Measurements from ENCODE around the gene PARD6B. TPM values are rescaled to one million over a fixed set of nuclear protein-coding genes. Genes with fewer than 3 reads are reported as not detected.

PARD6B gene
- total RNA-seq, 2 donors from 2014 or later, result 8.3 to 14.4 TPM

DNA sequence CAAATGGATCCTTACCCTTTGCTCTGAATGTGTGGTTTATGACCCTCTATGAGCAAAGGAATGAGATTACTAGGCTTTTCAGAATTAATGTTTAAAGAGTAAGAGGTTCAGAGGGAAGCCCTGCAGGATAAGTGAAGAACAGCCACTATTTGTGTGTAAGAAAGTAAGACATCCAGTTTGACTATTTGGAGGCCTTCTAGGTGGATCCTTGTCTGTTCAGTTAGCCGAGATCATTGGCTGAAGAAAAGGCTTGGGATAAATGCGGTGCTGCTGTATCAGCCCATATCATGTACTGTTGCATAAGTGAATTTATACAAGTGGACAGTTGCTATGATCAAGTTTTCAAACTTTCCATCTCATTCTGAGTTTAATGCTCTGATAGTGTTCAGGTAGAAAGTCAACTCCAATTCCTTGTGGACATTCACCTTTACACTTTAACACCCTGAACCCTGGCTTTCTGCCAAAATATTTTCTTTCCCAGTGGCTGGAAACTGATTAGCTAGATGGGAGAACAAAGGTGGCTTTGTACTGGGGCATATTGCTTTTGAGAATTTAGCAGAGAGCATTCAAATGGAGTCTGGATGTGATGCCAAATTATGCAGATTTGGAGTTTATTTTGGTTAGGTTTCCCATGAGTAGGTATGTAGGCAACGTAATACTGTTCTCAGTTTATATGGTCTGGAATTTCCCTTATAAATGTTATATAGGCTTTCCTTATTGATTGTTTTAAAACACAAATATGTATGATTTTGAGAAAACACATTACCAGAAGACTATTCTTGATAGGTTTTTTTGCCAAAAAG is 15.0 kb downstream of the PARD6B start:
- H3K4me3 ChIP-seq, result no peak overlapping the region
- no peak for DNase-seq (ENCODE audit: low spot score)
- peaks cover 3% of the 10 kb centered on the region for H3K4me1 ChIP-seq (replicated peaks)
- H3K36me3 ChIP-seq, result no peaks in the 10 kb centered on the region
- intact Hi-C loops (cut with DNase I), result loop anchor here (10.0 kb wide), 1 partner anchor 272 kb away; no protein-coding TSS in a partner anchor
- no peaks in the 10 kb centered on the region for H3K9me3 ChIP-seq
- no peak for TF ChIP-seq POLR2AphosphoS5 (IDR thresholded peaks at IDR 0.05)
- TF ChIP-seq, protein P1, sequence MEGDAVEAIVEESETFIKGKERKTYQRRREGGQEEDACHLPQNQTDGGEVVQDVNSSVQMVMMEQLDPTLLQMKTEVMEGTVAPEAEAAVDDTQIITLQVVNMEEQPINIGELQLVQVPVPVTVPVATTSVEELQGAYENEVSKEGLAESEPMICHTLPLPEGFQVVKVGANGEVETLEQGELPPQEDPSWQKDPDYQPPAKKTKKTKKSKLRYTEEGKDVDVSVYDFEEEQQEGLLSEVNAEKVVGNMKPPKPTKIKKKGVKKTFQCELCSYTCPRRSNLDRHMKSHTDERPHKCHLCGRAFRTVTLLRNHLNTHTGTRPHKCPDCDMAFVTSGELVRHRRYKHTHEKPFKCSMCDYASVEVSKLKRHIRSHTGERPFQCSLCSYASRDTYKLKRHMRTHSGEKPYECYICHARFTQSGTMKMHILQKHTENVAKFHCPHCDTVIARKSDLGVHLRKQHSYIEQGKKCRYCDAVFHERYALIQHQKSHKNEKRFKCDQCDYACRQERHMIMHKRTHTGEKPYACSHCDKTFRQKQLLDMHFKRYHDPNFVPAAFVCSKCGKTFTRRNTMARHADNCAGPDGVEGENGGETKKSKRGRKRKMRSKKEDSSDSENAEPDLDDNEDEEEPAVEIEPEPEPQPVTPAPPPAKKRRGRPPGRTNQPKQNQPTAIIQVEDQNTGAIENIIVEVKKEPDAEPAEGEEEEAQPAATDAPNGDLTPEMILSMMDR (IDR thresholded peaks at IDR 0.05), result no peak
- TF ChIP-seq POLR2A (IDR thresholded peaks at IDR 0.05), result no peak
- H3K27me3 ChIP-seq (replicated peaks; ENCODE audit: insufficient read depth), result no peaks in the 10 kb centered on the region
- WGBS, result 60% methylated on average over 3 of the region's 3 CpGs
- H3K27ac ChIP-seq, result peak overlapping the region in 1 of 2 donors; percentile 1

GRCh38 chr20:50747275-50747674 is 15.9 kb downstream of the PARD6B start:
- Histone ChIP-seq H3K4me1 (replicated peaks) (peaks cover 3% of the 10 kb centered on the region), H3K36me3 (no peaks in the 10 kb centered on the region), H3K9me3 (no peaks in the 10 kb centered on the region), H3K27ac (peak overlapping the region in 1 of 2 donors; percentile 1), H3K27me3 (replicated peaks; ENCODE audit: insufficient read depth) (no peaks in the 10 kb centered on the region), H3K4me3 (no peak overlapping the region)
- no peak for TF ChIP-seq POLR2A (IDR thresholded peaks at IDR 0.05)
- TF ChIP-seq POLR2AphosphoS5 (IDR thresholded peaks at IDR 0.05), result no peak
- TF ChIP-seq, protein P1 (IDR thresholded peaks at IDR 0.05), result no peak
- DNase-seq (ENCODE audit: low spot score), result no peak
- intact Hi-C loops (cut with DNase I), result loop anchor here (10.0 kb wide), 1 partner anchor 272 kb away; no protein-coding TSS in a partner anchor
- WGBS, result 85% methylated on average over 2 of the region's 2 CpGs

DNA sequence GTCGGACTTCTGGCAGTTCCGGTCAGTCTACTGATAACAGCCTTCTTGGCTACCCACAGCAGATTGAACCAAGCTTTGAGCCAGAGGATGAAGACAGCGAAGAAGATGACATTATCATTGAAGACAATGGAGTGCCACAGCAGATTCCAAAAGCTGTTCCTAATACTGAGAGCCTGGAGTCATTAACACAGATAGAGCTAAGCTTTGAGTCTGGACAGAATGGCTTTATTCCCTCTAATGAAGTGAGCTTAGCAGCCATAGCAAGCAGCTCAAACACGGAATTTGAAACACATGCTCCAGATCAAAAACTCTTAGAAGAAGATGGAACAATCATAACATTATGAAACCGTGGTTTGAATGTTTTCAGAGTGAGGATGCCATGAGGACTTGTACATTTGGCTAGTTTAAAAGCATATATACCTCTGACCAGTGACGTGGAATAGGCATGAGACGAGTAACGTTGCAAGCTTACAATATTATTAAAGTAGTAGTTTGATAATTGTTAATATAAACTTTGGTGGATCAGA is 18.8 kb downstream of the PARD6B start:
- TF ChIP-seq POLR2AphosphoS5 (IDR thresholded peaks at IDR 0.05), result no peak
- TF ChIP-seq, protein P1 (IDR thresholded peaks at IDR 0.05), result no peak
- TF ChIP-seq POLR2A (IDR thresholded peaks at IDR 0.05), result no peak
- no peaks in the 10 kb centered on the region for H3K27me3 ChIP-seq (replicated peaks; ENCODE audit: insufficient read depth)
- no peak overlapping the region for H3K4me3 ChIP-seq
- no peak for DNase-seq (ENCODE audit: low spot score)
- 84% methylated on average over 8 of the region's 8 CpGs for WGBS
- intact Hi-C loops (cut with DNase I), result no loop called here
- no peaks in the 10 kb centered on the region for H3K36me3 ChIP-seq
- no peak overlapping the region for H3K27ac ChIP-seq
- no peaks in the 10 kb centered on the region for H3K9me3 ChIP-seq
- no peaks in the 10 kb centered on the region for H3K4me1 ChIP-seq (replicated peaks)

- Histone ChIP-seq H3K9me3 (no peaks in the 10 kb centered on the region), H3K4me3 (no peak overlapping the region), H3K36me3 (no peaks in the 10 kb centered on the region), H3K27me3 (replicated peaks; ENCODE audit: insufficient read depth) (no peaks in the 10 kb centered on the region), H3K4me1 (replicated peaks) (no peaks in the 10 kb centered on the region), H3K27ac (no peak overlapping the region)
- DNase-seq (ENCODE audit: low spot score), result no peak
- intact Hi-C loops (cut with DNase I), result no loop called here
- TF ChIP-seq POLR2A (IDR thresholded peaks at IDR 0.05) (no peak), POLR2AphosphoS5 (IDR thresholded peaks at IDR 0.05) (no peak)
- TF ChIP-seq, protein P1 (IDR thresholded peaks at IDR 0.05), result no peak
- 94% methylated on average over 3 of the region's 3 CpGs for WGBS
Observed at GRCh38 chr20:50753152-50753551, 21.8 kb downstream of the PARD6B start.

Data from prostate gland (tissue), 2 donors.